Measurements from ENCODE around the gene MMP28.

MMP28 gene

GRCh38 chr17:35742496-35742895, 52.9 kb downstream of the MMP28 start:
- no peak for DNase-seq

- DNase-seq, result no peak
These were observed 54.2 kb downstream of the MMP28 start for GRCh38 chr17:35740997-35741931.

- DNase-seq, result no peak
These were observed 55.2 kb downstream of the MMP28 start for GRCh38 chr17:35740216-35740615.

GRCh38 chr17:35738519-35739133, 56.8 kb downstream of the MMP28 start:
- DNase-seq, result no peak

- DNase-seq, result no peak
These were observed 59.2 kb downstream of the MMP28 start for GRCh38 chr17:35736236-35736635.

- no peak for DNase-seq
These were observed 60.2 kb downstream of the MMP28 start for GRCh38 chr17:35735036-35735805.

- DNase-seq, result no peak
These were observed 61.0 kb downstream of the MMP28 start for GRCh38 chr17:35734396-35734795.

GRCh38 chr17:35733366-35733765, 62.1 kb downstream of the MMP28 start:
- DNase-seq, result no peak

- DNase-seq, result no peak
These were observed 62.7 kb downstream of the MMP28 start for GRCh38 chr17:35732806-35733136.

GRCh38 chr17:35731917-35732805, 63.3 kb downstream of the MMP28 start:
- no peak for DNase-seq

- peak; percentile 32 for DNase-seq
These were observed 64.1 kb downstream of the MMP28 start, which contains the start of gene RASL10B for GRCh38 chr17:35731239-35731916. TSS of gene RASL10B (plus strand) at chr17:35731639. CDS start at chr17:35735185, 3,546 bp downstream.

- no peak for DNase-seq
These were observed 64.9 kb downstream of the MMP28 start for GRCh38 chr17:35730400-35731005.

GRCh38 chr17:35729405-35729833, 66.0 kb downstream of the MMP28 start:
- no peak for DNase-seq

GRCh38 chr17:35728551-35728950, 66.9 kb downstream of the MMP28 start:
- no peak for DNase-seq

GRCh38 chr17:35727635-35728034, 67.8 kb downstream of the MMP28 start:
- no peak for DNase-seq

GRCh38 chr17:35726953-35727460, 68.4 kb downstream of the MMP28 start:
- DNase-seq, result no peak

- peak; percentile 85 for DNase-seq
These were observed 69.1 kb downstream of the MMP28 start for GRCh38 chr17:35726127-35726952.

GRCh38 chr17:35725802-35726126, 69.7 kb downstream of the MMP28 start:
- no peak for DNase-seq

- DNase-seq, result no peak
These were observed 70.4 kb downstream of the MMP28 start for GRCh38 chr17:35725058-35725457.

GRCh38 chr17:35723735-35724134, 71.7 kb downstream of the MMP28 start:
- no peak for DNase-seq
